Measurements from ENCODE around the gene SMG6. TPM values are rescaled to one million over a fixed set of nuclear protein-coding genes. Genes with fewer than 3 reads are reported as not detected.

The SMG6 gene
- total and polyA plus RNA-seq, 2 donors (not counting 3 experiments of a cell fraction or from before 2014, with no cell fraction given), result 40.1 to 42.2 TPM

DNA sequence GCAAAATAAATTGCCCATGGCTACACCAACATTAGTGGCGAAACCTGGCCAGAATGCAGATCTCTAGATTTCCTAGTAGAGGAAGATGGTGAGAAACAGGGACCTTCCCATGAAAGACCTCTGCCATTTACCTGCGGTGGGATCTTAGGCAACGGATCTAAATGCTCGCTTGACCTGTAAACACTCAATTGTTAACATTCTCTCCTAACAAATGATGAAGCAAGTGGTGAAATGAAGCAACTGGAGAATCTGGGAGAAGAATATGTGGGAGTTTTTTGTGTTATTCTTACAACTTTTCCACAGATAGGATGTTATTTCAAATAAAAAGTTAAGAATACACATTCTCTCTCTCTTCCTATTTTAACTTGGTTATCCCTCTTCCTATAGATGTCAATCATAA lies 56.6 kb downstream of the SMG6 start:
- H3K4me3 ChIP-seq (replicated peaks in 1 of 3; ENCODE audit: insufficient read depth in 1 of 3, low read depth in 1 of 3, low read length in 3 of 3), result no peak overlapping the region
- no peaks in the 10 kb centered on the region for H4K20me1 ChIP-seq (replicated peaks; ENCODE audit: control insufficient read depth, extremely low read depth, insufficient read depth, low read length)
- peaks cover 0 to 2% of the 10 kb centered on the region in 2 experiments for H3K36me3 ChIP-seq (ENCODE audit: control insufficient read depth in 2 of 2, extremely low read depth in 1 of 2, insufficient read depth in 2 of 2, low read length in 2 of 2)
- no peaks in the 10 kb centered on the region for H3K9me1 ChIP-seq (replicated peaks; ENCODE audit: control insufficient read depth, extremely low read depth, insufficient read depth, low read length)
- H3K27ac ChIP-seq (ENCODE audit: insufficient read depth, low read depth, low read length), result no peak overlapping the region
- TF ChIP-seq POLR2A (IDR thresholded peaks at IDR 0.05; ENCODE audit: low read depth, low read length), result no peak
- CTCF ChIA-PET, result interaction anchor here (3.7 to 4.4 kb wide), 3 partner anchors 152 to 186 kb away, joined by 76 to 455 read pairs (median 93); partner anchors contain the start of gene HIC1
- no peak overlapping the region for H2AFZ ChIP-seq (ENCODE audit: low read depth, low read length)
- POLR2A ChIA-PET, result no interaction called here
- FAIRE-seq (no peak), DNase-seq (ENCODE audit: low read depth, low spot score) (no peak)
- no peaks in the 10 kb centered on the region for H3K79me2 ChIP-seq (ENCODE audit: control insufficient read depth, insufficient read depth, low read length)
- no peak overlapping the region for H3K9ac ChIP-seq (replicated peaks; ENCODE audit: extremely low read depth, insufficient read depth, low read length)
- intact Hi-C loops (cut with micrococcal nuclease), result no loop called here
- peaks cover 12% of the 10 kb centered on the region for H3K4me1 ChIP-seq (ENCODE audit: control insufficient read depth, extremely low read depth, insufficient read depth, low read length)
- H3K4me2 ChIP-seq (ENCODE audit: insufficient read depth, low read length), result no peak overlapping the region
- H3K9me3 ChIP-seq (replicated peaks; ENCODE audit: control insufficient read depth, insufficient read depth, low read length), result no peaks in the 10 kb centered on the region
- dilution Hi-C loops (cut with MboI; ENCODE audit: extremely low pct_ligation_motif_present, low sequenced_read_pairs), result no loop called here
- no peaks in the 10 kb centered on the region for H3K27me3 ChIP-seq (ENCODE audit: control insufficient read depth in 2 of 2, insufficient read depth in 2 of 2, low read length in 2 of 2)
- BruUV-seq (replicated peaks), result no TSS peak

DNA sequence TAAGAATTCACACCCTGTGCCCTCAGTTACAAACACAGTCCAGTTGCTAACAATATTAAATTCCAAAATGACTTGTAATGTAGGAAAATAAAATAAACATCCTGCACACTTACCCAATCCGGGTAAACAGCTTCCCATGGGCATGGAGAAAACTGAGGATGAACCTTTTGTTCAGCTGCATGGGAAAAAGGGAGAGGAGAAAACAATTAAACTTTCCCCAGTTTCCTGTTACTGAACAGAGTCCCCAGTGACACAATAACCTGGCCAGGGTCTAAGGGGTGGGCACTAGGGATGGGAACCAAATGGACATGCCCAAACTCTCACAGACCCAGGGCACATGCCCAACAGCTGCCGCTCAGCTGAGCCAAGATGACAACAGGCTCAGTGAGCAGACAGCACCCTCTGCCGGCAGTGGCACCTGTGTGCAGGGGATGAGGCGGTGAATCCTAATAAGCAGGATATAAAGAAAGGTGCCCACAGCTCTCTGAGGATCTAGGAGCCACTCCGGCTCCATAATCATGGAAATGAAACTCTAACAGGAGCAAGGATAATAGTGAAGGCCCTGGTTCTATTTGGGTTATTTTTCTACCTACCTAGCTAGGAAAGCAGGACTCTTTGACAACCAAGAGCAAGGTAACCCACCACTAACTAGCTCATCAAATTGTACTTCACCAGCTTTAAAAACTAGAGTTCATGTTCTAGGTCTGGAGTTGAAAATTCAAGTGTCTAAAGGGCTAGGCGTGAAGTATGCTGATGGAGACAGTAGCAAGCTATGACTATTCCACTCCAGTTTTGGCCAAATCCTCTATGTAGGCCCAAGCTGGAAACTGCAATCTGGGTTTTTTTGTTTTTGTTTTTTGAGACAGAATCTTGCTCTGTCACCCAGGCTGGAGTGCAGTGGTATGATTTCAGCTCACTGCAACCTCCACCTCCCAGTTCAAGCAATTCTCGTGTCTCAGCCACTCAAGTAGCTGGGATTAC lies 58.8 kb downstream of the SMG6 start:
- dilution Hi-C loops (cut with MboI; ENCODE audit: extremely low pct_ligation_motif_present, low sequenced_read_pairs) (no loop called here), intact Hi-C loops (cut with micrococcal nuclease) (loop anchor here (1.0 kb wide), 7 partner anchors 53 to 337 kb away; no protein-coding TSS in a partner anchor)
- Histone ChIP-seq H3K9ac (replicated peaks; ENCODE audit: extremely low read depth, insufficient read depth, low read length) (peak overlapping the region; percentile 64), H3K9me3 (replicated peaks; ENCODE audit: control insufficient read depth, insufficient read depth, low read length) (no peaks in the 10 kb centered on the region), H3K4me2 (ENCODE audit: insufficient read depth, low read length) (no peak overlapping the region), H3K36me3 (ENCODE audit: control insufficient read depth in 2 of 2, extremely low read depth in 1 of 2, insufficient read depth in 2 of 2, low read length in 2 of 2) (no peaks in the 10 kb centered on the region), H3K27me3 (ENCODE audit: control insufficient read depth in 2 of 2, insufficient read depth in 2 of 2, low read length in 2 of 2) (no peaks in the 10 kb centered on the region), H3K4me3 (replicated peaks in 1 of 3; ENCODE audit: insufficient read depth in 1 of 3, low read depth in 1 of 3, low read length in 3 of 3) (no peak overlapping the region), H3K4me1 (ENCODE audit: control insufficient read depth, extremely low read depth, insufficient read depth, low read length) (peaks cover 22% of the 10 kb centered on the region), H4K20me1 (replicated peaks; ENCODE audit: control insufficient read depth, extremely low read depth, insufficient read depth, low read length) (no peaks in the 10 kb centered on the region), H3K9me1 (replicated peaks; ENCODE audit: control insufficient read depth, extremely low read depth, insufficient read depth, low read length) (no peaks in the 10 kb centered on the region), H3K27ac (ENCODE audit: insufficient read depth, low read depth, low read length) (peak overlapping the region; percentile 86), H2AFZ (ENCODE audit: low read depth, low read length) (no peak overlapping the region), H3K79me2 (ENCODE audit: control insufficient read depth, insufficient read depth, low read length) (no peaks in the 10 kb centered on the region)
- FAIRE-seq (peak; percentile 95), DNase-seq (ENCODE audit: low read depth, low spot score) (peak; percentile 97)
- no TSS peak for BruUV-seq (replicated peaks)
- no peak for TF ChIP-seq FOS (IDR thresholded peaks at IDR 0.05; ENCODE audit: borderline replicate concordance, insufficient read depth, low read length)
- peak; percentile 50 for TF ChIP-seq POLR2AphosphoS5 (IDR thresholded peaks at IDR 0.05; ENCODE audit: insufficient read depth, low read depth, low read length)
- TF ChIP-seq, protein P1, sequence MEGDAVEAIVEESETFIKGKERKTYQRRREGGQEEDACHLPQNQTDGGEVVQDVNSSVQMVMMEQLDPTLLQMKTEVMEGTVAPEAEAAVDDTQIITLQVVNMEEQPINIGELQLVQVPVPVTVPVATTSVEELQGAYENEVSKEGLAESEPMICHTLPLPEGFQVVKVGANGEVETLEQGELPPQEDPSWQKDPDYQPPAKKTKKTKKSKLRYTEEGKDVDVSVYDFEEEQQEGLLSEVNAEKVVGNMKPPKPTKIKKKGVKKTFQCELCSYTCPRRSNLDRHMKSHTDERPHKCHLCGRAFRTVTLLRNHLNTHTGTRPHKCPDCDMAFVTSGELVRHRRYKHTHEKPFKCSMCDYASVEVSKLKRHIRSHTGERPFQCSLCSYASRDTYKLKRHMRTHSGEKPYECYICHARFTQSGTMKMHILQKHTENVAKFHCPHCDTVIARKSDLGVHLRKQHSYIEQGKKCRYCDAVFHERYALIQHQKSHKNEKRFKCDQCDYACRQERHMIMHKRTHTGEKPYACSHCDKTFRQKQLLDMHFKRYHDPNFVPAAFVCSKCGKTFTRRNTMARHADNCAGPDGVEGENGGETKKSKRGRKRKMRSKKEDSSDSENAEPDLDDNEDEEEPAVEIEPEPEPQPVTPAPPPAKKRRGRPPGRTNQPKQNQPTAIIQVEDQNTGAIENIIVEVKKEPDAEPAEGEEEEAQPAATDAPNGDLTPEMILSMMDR (IDR thresholded peaks at IDR 0.05; ENCODE audit: extremely low read depth in 1 of 2, insufficient read depth in 1 of 2, low read depth in 1 of 2, low read length in 2 of 2), result peak; percentile 91 to 95
- TF ChIP-seq MYC (IDR thresholded peaks at IDR 0.05; ENCODE audit: low read depth, low read length), result peak; percentile 60
- no peak for TF ChIP-seq GATA2 (IDR thresholded peaks at IDR 0.05; ENCODE audit: insufficient read depth, insufficient read length, low read depth, low read length)
- peak; percentile 68 for TF ChIP-seq JUN (IDR thresholded peaks at IDR 0.05; ENCODE audit: borderline replicate concordance, insufficient read depth, insufficient read length, low read depth)
- no peak for TF ChIP-seq POLR2A (IDR thresholded peaks at IDR 0.05; ENCODE audit: low read depth, low read length)
- TF ChIP-seq EZH2 (IDR thresholded peaks at IDR 0.05; ENCODE audit: borderline replicate concordance, low read depth, low read length, severe bottlenecking), result no peak
- TF ChIP-seq, protein P2, sequence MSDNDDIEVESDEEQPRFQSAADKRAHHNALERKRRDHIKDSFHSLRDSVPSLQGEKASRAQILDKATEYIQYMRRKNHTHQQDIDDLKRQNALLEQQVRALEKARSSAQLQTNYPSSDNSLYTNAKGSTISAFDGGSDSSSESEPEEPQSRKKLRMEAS (IDR thresholded peaks at IDR 0.05; ENCODE audit: insufficient read depth, insufficient read length), result peak; percentile 73
- CTCF ChIA-PET, result interaction anchor here (0.6 to 4.4 kb wide), 59 partner anchors 9 to 548 kb away, joined by 3 to 455 read pairs (median 5); partner anchors contain the start of genes DPH1, HIC1 and OVCA2
- POLR2A ChIA-PET, result interaction anchor here (0.6 to 1.5 kb wide), 3 partner anchors 178 to 201 kb away, joined by 4 to 7 read pairs (median 4); partner anchors contain the start of gene HIC1
